ENCODE measurements around the gene PSG11. TPM values are rescaled to one million over a fixed set of nuclear protein-coding genes. Genes with fewer than 3 reads are reported as not detected.
"Not testable (repeated sequence)": the region's sequence is repeated elsewhere in the genome, so short reads cannot be mapped to it uniquely, and the experiment has no call there.

Gene PSG11
- total RNA-seq, 1 donor from 2014 or later: not detected

DNA sequence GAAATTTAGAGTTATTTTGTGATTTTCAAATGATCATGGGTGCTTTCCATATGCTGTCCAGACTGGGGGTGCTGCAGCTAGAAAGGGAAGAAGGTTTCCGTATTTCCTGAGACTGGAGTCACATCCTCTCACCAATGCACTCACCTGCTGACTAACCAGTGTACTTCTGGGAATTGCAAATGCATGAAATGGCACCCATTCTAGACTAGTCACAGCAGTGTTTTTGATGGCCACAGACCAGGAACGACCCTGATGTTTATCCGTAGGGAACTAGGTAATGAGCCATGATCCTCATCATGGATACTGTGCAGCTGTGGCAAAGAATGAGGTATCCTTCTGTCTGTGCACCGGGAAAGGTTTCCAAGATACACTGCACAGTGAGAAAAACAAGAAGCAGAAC is 37.1 kb downstream of the PSG11 start:
- not testable (repeated sequence) for DNase-seq (ENCODE audit: low read depth, low spot score)

GRCh38 chr19:42988206-42988605 is 38.1 kb downstream of the PSG11 start:
- DNase-seq (ENCODE audit: low read depth, low spot score): not testable (repeated sequence)

GRCh38 chr19:42985588-42985987 is 40.7 kb downstream of the PSG11 start:
- DNase-seq (ENCODE audit: low read depth, low spot score): no peak

DNA sequence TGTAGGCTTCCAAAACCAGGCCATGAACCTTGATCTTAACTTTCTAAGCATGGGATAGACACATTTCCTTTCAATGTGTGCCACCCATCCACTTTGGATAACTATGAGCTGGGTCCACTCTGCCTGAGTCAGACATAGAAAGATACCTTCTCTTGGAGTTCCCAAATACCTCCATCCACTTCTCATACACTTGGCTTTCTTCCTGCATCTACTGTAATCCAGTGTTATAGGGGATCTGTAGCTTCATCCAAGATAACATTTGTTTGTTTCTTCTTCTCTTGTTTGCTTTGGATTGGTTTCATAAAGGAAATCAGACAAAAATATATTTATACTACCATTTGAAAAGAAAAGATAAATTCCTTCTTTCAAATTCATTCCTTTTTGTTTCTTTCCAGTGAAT is 44.2 kb downstream of the PSG11 start:
- DNase-seq (ENCODE audit: low read depth, low spot score): not testable (repeated sequence)

DNA sequence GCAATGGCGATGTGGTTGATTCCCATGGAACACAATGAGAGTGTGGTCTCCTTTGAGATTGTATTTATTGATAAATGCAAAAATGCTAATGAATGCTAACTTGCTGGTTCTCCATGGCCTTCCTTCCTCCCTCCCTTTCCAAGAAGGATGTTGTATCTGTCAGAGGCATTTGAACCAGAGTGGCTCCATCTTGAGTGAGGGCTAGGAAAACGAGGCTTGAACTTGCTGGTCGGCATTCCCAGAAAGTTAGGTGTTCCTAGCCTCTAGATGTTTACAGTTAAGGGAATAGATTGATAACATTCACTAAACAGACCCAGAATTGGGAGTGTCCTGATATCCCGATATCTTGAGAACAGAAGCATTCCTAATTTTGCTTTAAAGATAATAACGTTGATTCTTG is 54.8 kb downstream of the PSG11 start:
- DNase-seq (ENCODE audit: low read depth, low spot score): not testable (repeated sequence)

DNA sequence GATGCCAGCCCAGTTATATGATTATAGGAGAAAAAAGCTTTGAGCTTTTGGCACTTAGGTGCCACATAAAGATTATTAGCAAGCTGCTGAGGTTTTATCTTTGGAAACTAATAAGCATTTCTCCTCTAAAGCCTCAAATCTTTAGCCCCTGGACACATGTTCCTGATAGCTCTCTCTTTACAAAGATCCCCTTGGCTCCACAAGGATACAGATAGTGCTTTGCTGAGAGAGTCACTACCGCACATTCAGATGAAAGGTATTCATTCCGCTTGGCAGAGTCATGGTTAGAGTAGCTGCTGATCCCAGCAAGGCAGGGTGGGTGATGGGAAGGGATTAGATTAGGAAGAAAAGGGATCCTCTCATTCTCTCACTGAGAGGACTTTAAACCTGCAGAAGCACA is 61.1 kb downstream of the PSG11 start:
- DNase-seq (ENCODE audit: low read depth, low spot score): no peak

DNA sequence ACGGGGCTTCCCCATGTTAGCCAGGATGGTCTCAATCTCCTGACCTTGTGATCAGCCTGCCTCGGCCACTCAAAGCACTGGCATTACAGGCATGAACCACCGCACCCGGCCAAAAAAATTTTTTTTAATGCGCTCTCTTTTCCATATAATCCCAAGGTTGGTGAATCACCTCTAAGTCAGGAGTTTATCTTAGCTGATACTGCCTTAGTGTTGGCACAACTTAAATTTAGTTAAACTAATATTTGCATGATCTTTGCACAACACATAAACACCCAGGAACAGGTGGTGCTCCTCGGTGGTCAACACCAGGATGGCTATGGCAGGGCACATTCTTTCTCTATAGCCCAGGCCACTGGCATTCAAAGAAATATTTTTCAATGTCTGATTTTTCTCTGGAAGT is 65.2 kb downstream of the PSG11 start:
- no peak for DNase-seq (ENCODE audit: low read depth, low spot score)

Other genes with a start within 250 kb of the PSG11 start
- under 0.01 TPM in 1 of 2 replicates, not detected in the other for gene PSG1, start 146.8 kb downstream of the PSG11 start, total RNA-seq
- not detected in 2 replicates for gene PSG6, start 108.6 kb downstream of the PSG11 start, total RNA-seq
- gene PSG7, start 89.3 kb downstream of the PSG11 start, total RNA-seq: not detected in 2 replicates
- not detected in 2 replicates for gene PSG2, start 56.2 kb upstream of the PSG11 start, total RNA-seq
- not detected in 2 replicates for gene PSG5, start 160.1 kb upstream of the PSG11 start, total RNA-seq
- gene PSG4, start 179.2 kb upstream of the PSG11 start, total RNA-seq: not detected in 2 replicates
- not detected in 2 replicates for gene PSG9, start 243.1 kb upstream of the PSG11 start, total RNA-seq

All from pulmonary artery endothelial cell (primary cell).